Measurements from ENCODE around the gene DMWD.

- TF ChIP-seq POLR2A (IDR thresholded peaks at IDR 0.05; ENCODE audit: low read depth, low read length) (no peak), POLR2AphosphoS5 (IDR thresholded peaks at IDR 0.05; ENCODE audit: low read depth, low read length) (no peak), TAF1 (IDR thresholded peaks at IDR 0.05; ENCODE audit: borderline replicate concordance, low read depth, low read length) (no peak)
Observed at GRCh38 chr19:45820413-45821102, 27.9 kb upstream of the DMWD start.

Data from GM12892 (cell line).